Skeletal muscle cell (primary cell): ENCODE results near the gene SLC8A1.
"Not testable (repeated sequence)": the region's sequence is repeated elsewhere in the genome, so short reads cannot be mapped to it uniquely, and the experiment has no call there.

Source experiments
- DNase-seq: peaks from one replicate; pipeline ENCODE4 v3.0.0-alpha.2; 2010; ENCODE audit warnings: low read depth
- H3K4me3 ChIP-seq: 2 replicates; pipeline ENCODE4 v1.5.1; 2011; ENCODE audit warnings: low read depth, mild to moderate bottlenecking, control low read depth, low read length, moderate library complexity

Gene SLC8A1

GRCh38 chr2:40073336-40073735 lies 378.6 kb downstream of the SLC8A1 start:
- DNase-seq: not testable (repeated sequence)

GRCh38 chr2:40072442-40073232 lies 379.3 kb downstream of the SLC8A1 start:
- H3K4me3 ChIP-seq: no peak overlapping the region
- DNase-seq: no peak

More at GRCh38 chr2:40073336-40073735, 378.6 kb downstream of the SLC8A1 start:
- not testable (repeated sequence) for H3K4me3 ChIP-seq

GRCh38 chr2:40062381-40062780 lies 389.5 kb downstream of the SLC8A1 start:
- no peak for DNase-seq

GRCh38 chr2:40049781-40050180 lies 402.1 kb downstream of the SLC8A1 start:
- no peak for DNase-seq
- no peak overlapping the region for H3K4me3 ChIP-seq

More at GRCh38 chr2:40062381-40062780, 389.5 kb downstream of the SLC8A1 start:
- H3K4me3 ChIP-seq: no peak overlapping the region

- no peak overlapping the region for H3K4me3 ChIP-seq
- DNase-seq: no peak
These were observed 403.4 kb downstream of the SLC8A1 start for GRCh38 chr2:40048506-40048905.

GRCh38 chr2:40047406-40047805 lies 404.5 kb downstream of the SLC8A1 start:
- DNase-seq: no peak
- no peak overlapping the region for H3K4me3 ChIP-seq
